WTC11 (cell line): ENCODE data around the gene RAB3D. TPM values are rescaled to one million over a fixed set of nuclear protein-coding genes. Genes with fewer than 3 reads are reported as not detected.
A peak's percentile ranks its signal among the peaks of the same experiment; 100 is the strongest.
"Not testable (repeated sequence)": the region's sequence is repeated elsewhere in the genome, so short reads cannot be mapped to it uniquely, and the experiment has no call there.

Source experiments
- ATAC-seq: fragments of 200-7000 bp; cut with Tn5 transposase; 2 replicates; pipeline ENCODE4 v1.10.0; 2021; ENCODE audit warnings: mild to moderate bottlenecking, moderate library complexity
- CTCF ChIA-PET: fragments of 300-600 bp; sonication (Branson Sonifier 250); formaldehyde crosslinking; loops from one replicate; lab custom pipeline; 2021; ENCODE audit warnings: antibody characterized with exemption; lab: Charles Lee
- POLR2A ChIA-PET: fragments of 350-600 bp; sonication (Branson Sonifier 250); formaldehyde crosslinking; loops from one replicate; lab custom pipeline; 2021; ENCODE audit warnings: antibody characterized with exemption; lab: Charles Lee
- DNase-seq: peaks from one replicate; pipeline ENCODE4 v3.0.0; 2021; ENCODE audit warnings: low spot score
- H3K27ac Mint-ChIP-seq: 2 replicates; pipeline ENCODE4 v1.8.0; 2021; ENCODE audit warnings: mixed read lengths
- H3K27me3 Mint-ChIP-seq: 2 replicates; pipeline ENCODE4 v1.8.0; 2021; ENCODE audit warnings: low read depth, mild to moderate bottlenecking, moderate library complexity, mixed read lengths
- H3K36me3 Mint-ChIP-seq: 2 replicates; pipeline ENCODE4 v1.8.0; 2021; ENCODE audit warnings: mixed read lengths
- H3K4me1 Mint-ChIP-seq: 2 replicates; pipeline ENCODE4 v1.8.0; 2022; ENCODE audit warnings: mixed read lengths
- H3K4me3 Mint-ChIP-seq: 2 replicates; pipeline ENCODE4 v1.8.0; 2021; ENCODE audit warnings: mild to moderate bottlenecking, moderate library complexity, mixed read lengths
- H3K9me3 Mint-ChIP-seq: 2 replicates; pipeline ENCODE4 v1.8.0; 2021; ENCODE audit warnings: mixed read lengths
- ATF3 ChIP-seq: sonication (generic); formaldehyde crosslinking; conservative IDR thresholded peaks from 2 replicates; pipeline ENCODE4 v1.8.1; 2022; ENCODE audit warnings: mild to moderate bottlenecking, missing genetic modification reagents
- GTF2I ChIP-seq: fragments of 250-450 bp; sonication (Bioruptor Pico); conservative IDR thresholded peaks from 2 replicates; pipeline ENCODE4 v1.4.0; 2021; ENCODE audit warnings: mild to moderate bottlenecking
- MAX ChIP-seq: sonication (generic); formaldehyde crosslinking; IDR thresholded peaks from 2 replicates; pipeline ENCODE4 v1.8.0; 2022; ENCODE audit warnings: mild to moderate bottlenecking, missing genetic modification reagents
- MYBL2 ChIP-seq: sonication (generic); formaldehyde crosslinking; IDR thresholded peaks from 2 replicates; pipeline ENCODE4 v1.8.1; 2023; ENCODE audit warnings: mild to moderate bottlenecking, moderate library complexity, missing genetic modification reagents
- PREB ChIP-seq: sonication (generic); formaldehyde crosslinking; IDR thresholded peaks from 2 replicates; pipeline ENCODE4 v1.8.1; 2022; ENCODE audit warnings: mild to moderate bottlenecking, missing genetic modification reagents, moderate library complexity, borderline replicate concordance
- PRRX2 ChIP-seq: fragments of 250-450 bp; sonication (Bioruptor Pico); IDR thresholded peaks from 2 replicates; pipeline ENCODE4 v1.8.0; 2021; ENCODE audit warnings: mild to moderate bottlenecking
- RELA ChIP-seq: sonication (generic); formaldehyde crosslinking; IDR thresholded peaks from 2 replicates; pipeline ENCODE4 v1.8.1; 2022; ENCODE audit warnings: missing genetic modification reagents, mild to moderate bottlenecking, borderline replicate concordance
- SP1 ChIP-seq: sonication (generic); formaldehyde crosslinking; conservative IDR thresholded peaks from 2 replicates; pipeline ENCODE4 v1.8.1; 2022; ENCODE audit warnings: missing genetic modification reagents
- TP53 ChIP-seq: sonication (generic); formaldehyde crosslinking; IDR thresholded peaks from 2 replicates; pipeline ENCODE4 v1.8.1; 2023; ENCODE audit warnings: mild to moderate bottlenecking, missing genetic modification reagents
- ZNF232 ChIP-seq: sonication (generic); formaldehyde crosslinking; IDR thresholded peaks from 2 replicates; pipeline ENCODE4 v1.8.0; 2022; ENCODE audit warnings: mild to moderate bottlenecking, missing genetic modification reagents
- ZNF263 ChIP-seq: sonication (generic); formaldehyde crosslinking; IDR thresholded peaks from 2 replicates; pipeline ENCODE4 v1.8.1; 2022; ENCODE audit warnings: low read depth, mild to moderate bottlenecking, moderate library complexity, missing genetic modification reagents
- ZNF512 ChIP-seq: sonication (generic); formaldehyde crosslinking; IDR thresholded peaks from 2 replicates; pipeline ENCODE4 v1.8.1; 2022; ENCODE audit warnings: missing genetic modification reagents, borderline replicate concordance
- ZNF532 ChIP-seq: fragments of 250-450 bp; sonication (Bioruptor Pico); IDR thresholded peaks from 2 replicates; pipeline ENCODE4 v1.9.0; 2021; ENCODE audit warnings: mild to moderate bottlenecking, borderline replicate concordance
- ZSCAN18 ChIP-seq: fragments of 250-450 bp; sonication (Bioruptor Pico); IDR thresholded peaks from 2 replicates; pipeline ENCODE4 v2.1.2; 2022; ENCODE audit warnings: mild to moderate bottlenecking, moderate library complexity
- total RNA-seq: library from RNA; stranded (reverse); gene quantifications from 3 replicates; pipeline ENCODE4 v1.2.3, GENCODE V29; 2021

Gene RAB3D
- total RNA-seq, 1 experiment from 2014 or later = 18.9 TPM

GRCh38 chr19:11379857-11380350 lies 40.4 kb upstream of the RAB3D start:
- H3K27me3 Mint-ChIP-seq = peaks cover 3% of the 10 kb centered on the region; the same call in 1 of the 2 replicates
- peaks cover 38% of the 10 kb centered on the region for H3K4me1 Mint-ChIP-seq

GRCh38 chr19:11379269-11379845 lies 39.9 kb upstream of the RAB3D start:
- Mint-ChIP-seq H3K4me3 (peak overlapping the region; percentile 91; the same call in 1 of the 2 replicates), H3K4me1 (peaks cover 35% of the 10 kb centered on the region)
- ATAC-seq, H3K27me3 Mint-ChIP-seq, H3K9me3 Mint-ChIP-seq, H3K27ac Mint-ChIP-seq, H3K36me3 Mint-ChIP-seq, DNase-seq: not testable (repeated sequence)
- CTCF ChIA-PET = interaction anchor here (0.7 to 3.3 kb wide), 5 partner anchors 12 to 103 kb away, joined by 3 to 52 read pairs (median 30); partner anchors contain the start of gene ELAVL3
- POLR2A ChIA-PET = interaction anchor here (5.9 kb wide), 1 partner anchor 41 kb away, joined by 115 read pairs; the partner anchor contains the start of gene RGL3

More at GRCh38 chr19:11379857-11380350, 40.4 kb upstream of the RAB3D start:
- ChIA-PET CTCF (interaction anchor here (1.2 to 5.3 kb wide), 8 partner anchors 12 to 102 kb away, joined by 3 to 308 read pairs (median 33); partner anchors contain the start of genes ELAVL3, ODAD3, PRKCSH and RGL3), POLR2A (interaction anchor here (0.6 to 5.9 kb wide), 2 partner anchors 41 to 101 kb away, joined by 3 to 115 read pairs; partner anchors contain the start of gene RGL3)
- DNase-seq = no peak
- peak overlapping the region; percentile 91 for H3K4me3 Mint-ChIP-seq
- H3K9me3 Mint-ChIP-seq = peaks cover 3% of the 10 kb centered on the region; the same call in 1 of the 2 replicates
- peak overlapping the region; percentile 100 for H3K27ac Mint-ChIP-seq
- no peak for ATAC-seq
- TF ChIP-seq ZNF532 = no peak
- no peak for TF ChIP-seq MAX (CRISPR knock-in tag)
- no peak for TF ChIP-seq ATF3 (CRISPR knock-in tag)
- no peak for TF ChIP-seq SP1 (CRISPR knock-in tag)
- no peak for TF ChIP-seq GTF2I (CRISPR knock-in tag)
- TF ChIP-seq TP53 (CRISPR knock-in tag) = no peak
- TF ChIP-seq PRRX2 (CRISPR knock-in tag) = no peak
- no peak for TF ChIP-seq PREB (CRISPR knock-in tag)
- no peak for TF ChIP-seq MYBL2
- TF ChIP-seq ZNF512 = no peak
- no peak for TF ChIP-seq ZNF263 (CRISPR knock-in tag)
- TF ChIP-seq RELA (CRISPR knock-in tag) = no peak
- TF ChIP-seq ZNF232 (CRISPR knock-in tag) = no peak
- TF ChIP-seq ZSCAN18 (CRISPR knock-in tag) = no peak
- H3K36me3 Mint-ChIP-seq = peaks cover 10% of the 10 kb centered on the region
